ENCODE results near the gene ZNF18. TPM values are rescaled to one million over a fixed set of nuclear protein-coding genes. Genes with fewer than 3 reads are reported as not detected.
"Not testable (repeated sequence)": the region's sequence is repeated elsewhere in the genome, so short reads cannot be mapped to it uniquely, and the experiment has no call there.

Gene ZNF18
- total RNA-seq, 3 donors from 2014 or later: 5.3 to 7.5 (median 7.3) TPM

DNA sequence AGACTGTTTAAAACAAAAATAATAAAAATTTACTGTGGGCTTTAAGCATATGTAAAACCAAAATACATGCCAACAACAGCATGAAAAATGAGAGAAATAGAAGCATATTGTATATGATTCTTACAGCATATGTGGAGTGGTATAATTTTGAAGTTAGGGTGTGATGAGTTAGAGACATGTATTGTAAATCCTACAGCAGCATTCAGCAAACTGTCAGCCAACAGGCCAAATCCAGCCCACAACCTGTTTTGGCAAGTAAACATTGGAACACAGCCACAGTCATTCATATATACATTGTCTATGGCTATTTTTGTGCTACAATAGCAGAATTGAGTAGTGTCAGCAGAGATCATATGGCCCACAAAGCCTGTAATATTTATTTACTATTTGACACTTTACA lies 42.3 kb downstream of the ZNF18 start:
- Mint-ChIP-seq H3K9me3 (peaks cover 21% of the 10 kb centered on the region), H3K36me3 (ENCODE audit: insufficient read depth) (peaks cover 27% of the 10 kb centered on the region)
- ATAC-seq: no peak

DNA sequence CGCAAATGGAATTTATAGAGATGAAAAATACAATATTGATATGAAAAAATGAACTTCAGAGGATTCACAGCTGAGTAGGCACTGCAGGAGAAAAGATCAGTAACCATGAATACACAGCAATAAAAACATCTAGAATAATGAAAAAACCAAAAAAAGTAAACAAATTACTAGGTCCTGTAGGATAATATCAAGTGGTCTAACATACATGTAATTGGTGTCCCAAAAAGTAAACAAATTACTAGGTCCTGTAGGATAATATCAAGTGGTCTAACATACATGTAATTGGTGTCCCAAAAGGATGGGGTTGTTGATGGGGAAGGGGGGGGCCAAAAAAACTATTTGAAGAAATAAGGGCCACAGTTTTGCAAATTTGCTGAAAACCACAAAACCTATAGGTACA lies 43.4 kb downstream of the ZNF18 start:
- ATAC-seq (no peak), DNase-seq (no peak)
- Mint-ChIP-seq H3K36me3 (ENCODE audit: insufficient read depth) (peaks cover 27% of the 10 kb centered on the region), H3K27me3 (ENCODE audit: low read depth) (no peaks in the 10 kb centered on the region), H3K4me1 (ENCODE audit: low read depth) (no peaks in the 10 kb centered on the region), H3K9me3 (peaks cover 21% of the 10 kb centered on the region), H3K4me3 (no peak overlapping the region)

More for the DNA sequence above, 42.3 kb downstream of the ZNF18 start:
- Mint-ChIP-seq H3K27me3 (ENCODE audit: low read depth) (no peaks in the 10 kb centered on the region), H3K4me1 (ENCODE audit: low read depth) (no peaks in the 10 kb centered on the region), H3K4me3 (no peak overlapping the region)
- DNase-seq: no peak

GRCh38 chr17:11952610-11953009 lies 44.7 kb downstream of the ZNF18 start:
- Mint-ChIP-seq H3K9me3 (peaks cover 15% of the 10 kb centered on the region), H3K4me3 (no peak overlapping the region), H3K36me3 (ENCODE audit: insufficient read depth) (peaks cover 18% of the 10 kb centered on the region), H3K4me1 (ENCODE audit: low read depth) (no peaks in the 10 kb centered on the region), H3K27me3 (ENCODE audit: low read depth) (no peaks in the 10 kb centered on the region)
- DNase-seq (no peak), ATAC-seq (no peak)

GRCh38 chr17:11950771-11951519 lies 46.3 kb downstream of the ZNF18 start:
- peaks cover 9% of the 10 kb centered on the region for H3K36me3 Mint-ChIP-seq (ENCODE audit: insufficient read depth)
- H3K4me1 Mint-ChIP-seq (ENCODE audit: low read depth): no peaks in the 10 kb centered on the region
- no peak for DNase-seq
- peaks cover 10% of the 10 kb centered on the region for H3K9me3 Mint-ChIP-seq
- ATAC-seq: no peak
- H3K4me3 Mint-ChIP-seq: no peak overlapping the region
- H3K27me3 Mint-ChIP-seq (ENCODE audit: low read depth): no peaks in the 10 kb centered on the region

DNA sequence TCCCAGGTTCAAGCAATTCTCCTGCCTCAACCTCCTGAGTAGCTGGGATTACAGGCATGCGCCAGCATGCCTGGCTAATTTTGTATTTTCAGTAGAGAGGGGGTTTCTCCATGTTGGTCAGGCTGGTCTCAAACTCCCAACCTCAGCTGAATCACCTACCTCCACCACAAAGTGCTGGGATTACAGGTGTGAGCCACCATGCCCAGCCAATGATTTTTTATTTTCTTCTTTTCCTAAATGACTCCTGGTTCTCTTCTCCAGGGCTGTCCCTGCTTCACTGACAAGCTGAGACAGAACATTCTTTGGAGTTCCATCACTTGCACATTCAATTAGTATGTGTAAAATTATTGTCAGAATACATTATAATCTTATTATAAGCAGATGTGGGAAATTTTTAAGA lies 47.7 kb downstream of the ZNF18 start:
- H3K9me3 Mint-ChIP-seq; H3K4me1 Mint-ChIP-seq (ENCODE audit: low read depth); DNase-seq: not testable (repeated sequence)

DNA sequence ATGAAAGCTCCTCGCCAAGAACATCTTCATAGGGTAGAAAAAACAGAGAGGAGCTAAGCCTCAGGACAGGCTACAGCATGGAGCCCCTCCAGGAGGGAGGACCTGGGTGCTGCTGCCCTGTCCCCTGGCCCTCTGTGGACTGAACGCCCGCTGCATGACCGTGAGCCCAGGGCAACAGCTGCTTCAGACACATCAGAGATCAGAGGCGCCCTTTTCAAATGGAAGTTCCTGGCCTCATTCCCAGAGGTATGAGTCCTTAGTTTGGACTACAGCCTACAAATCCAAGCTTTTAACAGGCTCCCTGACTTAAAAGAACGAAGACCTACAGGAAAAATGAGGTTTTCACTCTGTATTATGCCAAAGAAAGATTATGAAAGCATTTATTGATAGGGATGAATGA lies 48.5 kb downstream of the ZNF18 start:
- ATAC-seq (no peak), DNase-seq (no peak)
- peaks cover 1% of the 10 kb centered on the region for H3K27me3 Mint-ChIP-seq (ENCODE audit: low read depth)
- peaks cover 4% of the 10 kb centered on the region for H3K9me3 Mint-ChIP-seq
- no peaks in the 10 kb centered on the region for H3K4me1 Mint-ChIP-seq (ENCODE audit: low read depth)
- peaks cover 3% of the 10 kb centered on the region for H3K36me3 Mint-ChIP-seq (ENCODE audit: insufficient read depth)
- no peak overlapping the region for H3K4me3 Mint-ChIP-seq

More for the DNA sequence above, 47.7 kb downstream of the ZNF18 start:
- not testable (repeated sequence) for H3K27me3 Mint-ChIP-seq (ENCODE audit: low read depth); H3K36me3 Mint-ChIP-seq (ENCODE audit: insufficient read depth); ATAC-seq; H3K4me3 Mint-ChIP-seq

GRCh38 chr17:11944587-11944986 lies 52.7 kb downstream of the ZNF18 start:
- Mint-ChIP-seq H3K27me3 (ENCODE audit: low read depth) (peaks cover 4% of the 10 kb centered on the region), H3K4me3 (no peak overlapping the region), H3K9me3 (no peaks in the 10 kb centered on the region), H3K36me3 (ENCODE audit: insufficient read depth) (no peaks in the 10 kb centered on the region), H3K4me1 (ENCODE audit: low read depth) (no peaks in the 10 kb centered on the region)
- ATAC-seq (no peak), DNase-seq (no peak)

DNA sequence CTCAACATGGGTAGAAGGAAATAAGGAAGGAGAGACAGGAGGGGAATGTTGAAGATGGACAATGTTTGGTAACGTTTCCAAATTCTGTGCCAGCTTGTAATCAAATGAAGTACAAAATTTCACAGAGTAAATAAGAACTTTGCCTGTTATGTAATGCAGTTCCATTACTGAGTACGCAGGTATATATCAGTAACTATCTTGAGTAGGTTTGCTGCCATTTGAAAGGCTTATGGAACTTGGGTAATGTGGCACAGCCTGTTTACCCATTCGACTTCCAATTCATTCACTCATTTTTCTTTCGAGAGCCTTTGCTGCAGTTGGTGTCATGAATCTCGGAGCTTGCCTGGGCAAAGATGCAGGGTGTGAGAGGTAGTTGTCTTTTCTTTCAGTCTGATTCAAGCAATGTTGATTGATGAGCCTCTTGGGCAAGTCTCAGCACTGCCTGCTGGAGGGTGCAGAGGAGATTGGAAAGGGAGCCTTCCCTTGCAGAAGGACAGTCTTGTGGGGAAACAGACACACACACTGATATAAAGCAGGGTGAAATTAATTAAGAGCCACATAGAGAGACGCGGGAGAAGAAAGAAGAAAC lies 53.4 kb downstream of the ZNF18 start:
- no peak for DNase-seq
- H3K27me3 Mint-ChIP-seq (ENCODE audit: low read depth): peaks cover 4% of the 10 kb centered on the region
- ATAC-seq: no peak
- no peak overlapping the region for H3K4me3 Mint-ChIP-seq
- H3K9me3 Mint-ChIP-seq: no peaks in the 10 kb centered on the region
- H3K4me1 Mint-ChIP-seq (ENCODE audit: low read depth): no peaks in the 10 kb centered on the region
- H3K36me3 Mint-ChIP-seq (ENCODE audit: insufficient read depth): no peaks in the 10 kb centered on the region

DNA sequence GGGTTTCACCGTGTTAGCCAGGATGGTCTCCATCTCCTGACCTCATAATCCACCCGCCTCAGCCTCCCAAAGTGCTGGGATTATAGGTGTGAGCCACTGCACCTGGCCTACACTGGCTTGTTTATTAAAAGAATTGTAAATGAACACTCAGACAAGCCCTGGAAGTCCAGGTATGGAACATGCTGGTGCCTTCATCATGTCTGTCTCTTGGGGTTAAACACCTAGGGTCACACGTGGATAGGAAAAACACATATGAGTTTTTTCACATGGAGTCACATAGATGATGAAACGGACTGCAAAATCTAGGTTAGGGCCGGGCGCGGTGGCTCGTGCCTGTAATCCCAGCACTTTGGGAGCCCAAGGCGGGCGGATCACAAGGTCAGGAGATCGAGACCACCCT lies 54.2 kb downstream of the ZNF18 start:
- not testable (repeated sequence) for H3K36me3 Mint-ChIP-seq (ENCODE audit: insufficient read depth); H3K4me1 Mint-ChIP-seq (ENCODE audit: low read depth); ATAC-seq; DNase-seq; H3K9me3 Mint-ChIP-seq; H3K27me3 Mint-ChIP-seq (ENCODE audit: low read depth); H3K4me3 Mint-ChIP-seq

DNA sequence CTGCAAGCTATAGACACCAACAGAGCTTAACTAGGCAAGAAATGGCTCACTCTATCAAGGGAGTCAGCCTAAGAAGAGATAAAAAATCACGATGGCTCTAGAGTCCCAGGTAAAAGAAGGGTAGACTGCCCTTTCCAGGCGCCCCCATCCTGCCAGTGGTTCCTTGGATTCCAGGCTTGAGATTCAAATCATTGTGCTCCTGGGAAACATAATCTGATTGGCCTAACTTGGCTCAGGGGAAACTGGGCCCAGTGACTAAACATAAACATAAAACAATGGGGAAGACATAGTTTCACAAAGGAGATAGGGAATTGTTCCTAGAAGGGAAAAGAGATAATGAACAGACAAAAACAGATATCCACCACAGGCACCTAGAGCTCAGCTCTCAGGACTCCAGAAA lies 56.4 kb downstream of the ZNF18 start:
- Mint-ChIP-seq H3K4me3 (no peak overlapping the region), H3K27me3 (ENCODE audit: low read depth) (peaks cover 10% of the 10 kb centered on the region), H3K4me1 (ENCODE audit: low read depth) (no peaks in the 10 kb centered on the region), H3K36me3 (ENCODE audit: insufficient read depth) (no peaks in the 10 kb centered on the region), H3K9me3 (no peaks in the 10 kb centered on the region)
- no peak for ATAC-seq
- no peak for DNase-seq

DNA sequence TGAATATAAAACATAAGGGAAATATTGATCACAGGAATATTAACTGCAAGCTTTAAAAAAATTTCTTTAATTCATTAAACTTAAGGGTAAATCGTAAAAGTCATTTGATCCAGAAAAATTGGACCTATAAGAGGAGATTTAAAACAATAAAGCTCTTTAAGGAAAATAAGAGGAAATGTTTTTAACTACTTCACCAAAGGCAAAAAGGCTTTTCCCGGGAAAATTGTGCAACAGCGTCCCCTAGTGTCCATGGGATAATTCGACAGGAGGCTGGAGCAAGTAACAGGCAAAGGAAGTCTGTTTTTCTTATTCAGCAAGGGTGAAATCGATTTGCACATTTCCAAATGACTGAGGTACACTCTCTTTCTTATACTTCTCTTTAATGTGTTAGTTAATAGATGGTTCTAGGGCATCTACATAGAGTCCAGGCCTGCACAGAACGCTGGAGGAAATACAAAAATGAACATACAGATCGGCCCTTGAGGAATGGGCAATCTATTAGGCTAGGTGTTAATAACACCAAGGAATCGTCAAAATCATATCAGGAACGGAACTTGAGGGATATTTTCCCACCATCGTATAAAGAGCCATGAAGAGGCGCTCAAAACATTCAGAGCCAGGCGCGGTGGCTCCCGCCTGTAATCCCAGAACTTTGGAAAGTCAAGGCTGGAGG lies 61.4 kb downstream of the ZNF18 start:
- H3K4me1 Mint-ChIP-seq (ENCODE audit: low read depth): no peaks in the 10 kb centered on the region
- H3K4me3 Mint-ChIP-seq: no peak overlapping the region
- ATAC-seq (no peak), DNase-seq (no peak)
- peaks cover 9% of the 10 kb centered on the region for H3K27me3 Mint-ChIP-seq (ENCODE audit: low read depth)
- H3K36me3 Mint-ChIP-seq (ENCODE audit: insufficient read depth): no peaks in the 10 kb centered on the region
- no peaks in the 10 kb centered on the region for H3K9me3 Mint-ChIP-seq

GRCh38 chr17:11932337-11932898 lies 64.9 kb downstream of the ZNF18 start:
- no peak for DNase-seq
- ATAC-seq: no peak
- Mint-ChIP-seq H3K4me3 (no peak overlapping the region), H3K9me3 (no peaks in the 10 kb centered on the region), H3K4me1 (ENCODE audit: low read depth) (no peaks in the 10 kb centered on the region), H3K27me3 (ENCODE audit: low read depth) (peaks cover 9% of the 10 kb centered on the region), H3K36me3 (ENCODE audit: insufficient read depth) (no peaks in the 10 kb centered on the region)

DNA sequence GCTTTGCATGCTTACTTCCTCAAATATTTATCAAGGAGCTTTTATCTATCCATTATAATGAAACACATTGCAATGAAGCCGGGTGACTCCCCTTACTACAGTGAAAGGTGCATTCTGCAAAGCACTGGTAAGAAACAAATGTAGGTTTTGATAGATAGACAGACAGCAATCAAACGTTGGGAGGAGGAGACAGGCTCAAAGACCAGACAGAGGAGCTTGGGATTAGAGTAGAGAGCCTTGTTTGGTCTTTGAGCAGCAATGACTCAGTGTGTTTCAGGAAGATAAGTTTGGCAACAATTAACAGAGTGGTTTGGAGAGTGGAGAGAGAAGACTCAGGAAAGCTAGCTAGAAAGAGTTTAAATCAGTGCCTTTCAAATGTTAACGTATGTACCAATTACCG lies 68.8 kb downstream of the ZNF18 start:
- no peaks in the 10 kb centered on the region for H3K4me1 Mint-ChIP-seq (ENCODE audit: low read depth)
- H3K36me3 Mint-ChIP-seq (ENCODE audit: insufficient read depth): no peaks in the 10 kb centered on the region
- ATAC-seq: no peak
- H3K27me3 Mint-ChIP-seq (ENCODE audit: low read depth): peaks cover 5% of the 10 kb centered on the region
- no peak overlapping the region for H3K4me3 Mint-ChIP-seq
- H3K9me3 Mint-ChIP-seq: no peaks in the 10 kb centered on the region
- DNase-seq: no peak
